ENCODE measurements around the gene CES2. TPM values are rescaled to one million over a fixed set of nuclear protein-coding genes. Genes with fewer than 3 reads are reported as not detected.

Gene CES2
- total RNA-seq, 3 donors from 2014 or later: 22.6 to 25.3 (median 24.3) TPM

DNA sequence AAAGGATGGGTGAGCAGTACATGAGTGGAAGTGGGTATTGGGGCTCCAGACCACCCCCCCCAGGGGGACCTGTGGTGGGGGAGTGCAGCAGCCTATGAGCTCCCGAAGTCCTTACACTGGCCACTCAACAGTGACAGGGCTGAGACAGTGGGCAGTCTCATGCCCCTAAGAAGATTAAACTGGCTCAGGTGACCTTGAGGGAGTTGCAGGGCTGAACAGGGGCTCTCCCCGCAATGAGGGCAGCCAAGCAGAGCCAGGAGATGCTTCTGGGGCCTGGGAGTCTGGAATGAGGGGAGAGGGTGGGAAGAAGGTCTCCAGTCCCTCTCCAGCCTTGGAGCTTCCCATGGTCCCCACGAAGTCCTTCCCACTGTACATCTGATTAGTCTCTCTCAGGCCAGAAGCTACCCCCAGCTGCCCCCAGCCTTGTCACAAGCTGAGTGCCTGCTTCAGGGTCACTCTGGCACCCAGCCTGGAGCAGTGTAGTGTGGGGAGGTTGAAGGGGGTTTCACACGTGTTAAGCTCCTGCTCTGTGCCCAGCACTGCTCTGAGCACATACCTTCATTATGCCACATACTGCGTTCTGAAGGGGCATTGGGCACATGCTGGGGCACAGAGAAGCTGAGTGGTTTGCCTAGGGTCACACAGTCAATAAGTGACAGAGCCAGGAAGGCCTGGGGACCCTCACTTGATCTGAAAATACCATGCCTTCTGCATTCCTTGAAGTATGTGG is 15.6 kb upstream of the CES2 start:
- Mint-ChIP-seq H3K27me3 (ENCODE audit: low read depth) (peaks cover 24% of the 10 kb centered on the region), H3K9me3 (no peaks in the 10 kb centered on the region), H3K36me3 (ENCODE audit: insufficient read depth) (no peaks in the 10 kb centered on the region), H3K4me1 (ENCODE audit: low read depth) (no peaks in the 10 kb centered on the region), H3K4me3 (no peak overlapping the region)
- ATAC-seq (no peak), DNase-seq (no peak)

DNA sequence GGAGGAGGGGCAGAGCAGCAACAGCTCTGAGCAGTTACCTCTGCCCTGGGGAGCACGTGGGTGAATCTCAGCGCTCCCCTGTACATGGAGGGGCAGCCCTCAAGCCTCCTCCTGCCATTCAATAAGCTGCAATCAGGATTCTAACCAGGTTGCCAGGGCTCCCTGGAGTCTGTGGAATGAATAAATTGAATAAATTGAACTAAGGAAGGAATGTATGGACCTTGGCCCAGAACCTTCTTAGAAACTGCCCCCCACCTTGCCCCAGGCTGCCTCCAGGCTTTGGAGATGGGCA is 15.1 kb upstream of the CES2 start:
- ATAC-seq (no peak), DNase-seq (no peak)
- Mint-ChIP-seq H3K36me3 (ENCODE audit: insufficient read depth) (no peaks in the 10 kb centered on the region), H3K4me3 (no peak overlapping the region), H3K9me3 (no peaks in the 10 kb centered on the region), H3K27me3 (ENCODE audit: low read depth) (peaks cover 25% of the 10 kb centered on the region), H3K4me1 (ENCODE audit: low read depth) (no peaks in the 10 kb centered on the region)

- Mint-ChIP-seq H3K36me3 (ENCODE audit: insufficient read depth) (no peaks in the 10 kb centered on the region), H3K27me3 (ENCODE audit: low read depth) (peaks cover 34% of the 10 kb centered on the region), H3K4me3 (no peak overlapping the region), H3K4me1 (ENCODE audit: low read depth) (peaks cover 6% of the 10 kb centered on the region), H3K9me3 (no peaks in the 10 kb centered on the region)
- ATAC-seq (no peak), DNase-seq (no peak)
These were observed 14.2 kb upstream of the CES2 start for GRCh38 chr16:66920924-66921680.

GRCh38 chr16:66921729-66922450 is 13.4 kb upstream of the CES2 start:
- ATAC-seq (no peak), DNase-seq (no peak)
- Mint-ChIP-seq H3K9me3 (no peaks in the 10 kb centered on the region), H3K36me3 (ENCODE audit: insufficient read depth) (no peaks in the 10 kb centered on the region), H3K4me1 (ENCODE audit: low read depth) (peaks cover 6% of the 10 kb centered on the region), H3K27me3 (ENCODE audit: low read depth) (peaks cover 35% of the 10 kb centered on the region), H3K4me3 (no peak overlapping the region)

DNA sequence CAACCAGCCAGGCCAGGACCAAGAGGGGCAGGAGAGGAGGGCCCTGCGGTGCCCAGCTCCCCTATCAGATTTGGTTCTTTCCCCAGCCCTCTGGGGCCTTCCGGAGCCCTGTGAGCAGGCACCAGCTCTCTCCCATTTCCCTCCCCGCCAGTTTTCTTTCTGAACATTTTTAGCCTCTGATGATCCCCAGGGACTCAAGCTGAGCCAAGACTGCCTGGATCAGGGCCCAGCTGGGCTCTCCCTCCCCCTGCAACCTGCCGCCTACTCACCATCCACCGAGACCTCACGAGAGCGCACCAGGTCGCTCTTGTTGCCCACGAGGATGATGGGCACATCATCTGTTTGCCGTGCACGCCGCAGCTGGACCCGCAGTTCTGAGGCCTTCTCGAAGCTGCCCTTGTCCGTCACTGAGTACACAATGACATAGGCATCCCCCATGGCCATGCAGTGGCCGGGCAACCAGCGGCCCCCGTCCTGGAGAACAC is 12.0 kb upstream of the CES2 start:
- Mint-ChIP-seq H3K4me1 (ENCODE audit: low read depth) (peaks cover 6% of the 10 kb centered on the region), H3K27me3 (ENCODE audit: low read depth) (peaks cover 35% of the 10 kb centered on the region), H3K36me3 (ENCODE audit: insufficient read depth) (no peaks in the 10 kb centered on the region), H3K9me3 (no peaks in the 10 kb centered on the region), H3K4me3 (no peak overlapping the region)
- DNase-seq (no peak), ATAC-seq (no peak)

DNA sequence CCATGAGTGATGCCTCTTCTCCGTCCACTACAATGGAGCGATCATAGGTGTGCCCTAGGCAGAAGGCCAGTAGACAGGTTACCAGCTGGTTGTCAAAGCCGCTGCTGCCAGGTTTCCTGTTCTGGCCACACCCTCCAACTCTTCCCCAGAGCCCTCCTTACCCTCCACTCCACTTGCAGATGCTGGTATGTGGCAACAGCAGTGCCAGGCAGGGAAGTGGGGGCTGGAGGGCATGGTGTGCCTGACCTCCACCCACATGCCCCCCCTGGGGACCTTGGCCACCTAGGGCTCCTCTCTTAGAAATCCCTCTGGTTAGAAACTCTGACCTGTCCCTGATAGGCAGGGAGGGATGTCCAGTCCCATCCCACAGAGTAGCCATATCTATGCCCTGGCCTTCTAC is 11.4 kb upstream of the CES2 start:
- no peak for ATAC-seq
- Mint-ChIP-seq H3K9me3 (no peaks in the 10 kb centered on the region), H3K4me3 (no peak overlapping the region), H3K36me3 (ENCODE audit: insufficient read depth) (no peaks in the 10 kb centered on the region), H3K27me3 (ENCODE audit: low read depth) (peaks cover 35% of the 10 kb centered on the region), H3K4me1 (ENCODE audit: low read depth) (peaks cover 6% of the 10 kb centered on the region)
- no peak for DNase-seq

- Mint-ChIP-seq H3K4me1 (ENCODE audit: low read depth) (peaks cover 6% of the 10 kb centered on the region), H3K4me3 (peak overlapping the region; percentile 42), H3K9me3 (no peaks in the 10 kb centered on the region), H3K27me3 (ENCODE audit: low read depth) (peaks cover 35% of the 10 kb centered on the region), H3K36me3 (ENCODE audit: insufficient read depth) (no peaks in the 10 kb centered on the region)
- DNase-seq: peak; percentile 15
- peak; percentile 87 to 89 for ATAC-seq
These were observed 10.6 kb upstream of the CES2 start for GRCh38 chr16:66924527-66925321.

GRCh38 chr16:66925322-66925840 is 9.9 kb upstream of the CES2 start, which contains the start of gene RRAD:
RRAD (minus strand) TSS chr16:66925535; CDS start chr16:66925179, 356 bp downstream.
- peaks cover 35% of the 10 kb centered on the region for H3K27me3 Mint-ChIP-seq (ENCODE audit: low read depth)
- H3K4me3 Mint-ChIP-seq: peak within 1 kb of the TSS; percentile 64
- peaks cover 6% of the 10 kb centered on the region for H3K4me1 Mint-ChIP-seq (ENCODE audit: low read depth)
- ATAC-seq: peak in 1 of 2 donors; percentile 7
- no peaks in the 10 kb centered on the region for H3K36me3 Mint-ChIP-seq (ENCODE audit: insufficient read depth)
- no peaks in the 10 kb centered on the region for H3K9me3 Mint-ChIP-seq
- DNase-seq: peak; percentile 24

- peaks cover 2% of the 10 kb centered on the region for H3K36me3 Mint-ChIP-seq (ENCODE audit: insufficient read depth)
- H3K27me3 Mint-ChIP-seq (ENCODE audit: low read depth): peaks cover 33% of the 10 kb centered on the region
- DNase-seq (no peak), ATAC-seq (no peak)
- no peak overlapping the region for H3K4me3 Mint-ChIP-seq
- H3K9me3 Mint-ChIP-seq: no peaks in the 10 kb centered on the region
- H3K4me1 Mint-ChIP-seq (ENCODE audit: low read depth): peaks cover 6% of the 10 kb centered on the region
These were observed 9.0 kb upstream of the CES2 start for GRCh38 chr16:66926171-66926947.

DNA sequence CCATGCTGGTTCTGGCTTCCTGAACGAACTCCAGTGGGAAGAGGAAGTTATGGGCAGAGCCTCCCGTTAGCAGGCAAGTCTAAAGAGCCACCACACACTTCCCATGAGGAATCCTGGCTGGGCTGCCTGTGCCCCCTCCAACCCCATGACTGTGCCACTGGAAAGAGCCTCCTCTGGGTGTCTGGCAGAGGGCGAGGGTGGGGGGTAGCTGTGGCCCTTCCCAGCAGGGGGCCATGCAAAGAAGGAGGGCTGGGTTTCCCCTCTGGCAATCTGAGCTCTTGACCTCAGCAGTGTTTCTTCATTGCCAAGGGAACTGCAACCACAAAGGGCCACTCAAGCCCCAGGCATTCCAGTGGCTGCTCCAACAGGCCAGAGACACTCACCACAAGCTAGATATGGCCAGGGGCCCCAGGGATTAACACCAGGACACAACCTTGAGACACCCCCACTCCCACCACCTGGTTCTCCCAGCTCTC is 8.3 kb upstream of the CES2 start:
- Mint-ChIP-seq H3K27me3 (ENCODE audit: low read depth) (peaks cover 32% of the 10 kb centered on the region), H3K36me3 (ENCODE audit: insufficient read depth) (peaks cover 8% of the 10 kb centered on the region), H3K4me1 (ENCODE audit: low read depth) (peaks cover 10% of the 10 kb centered on the region), H3K9me3 (no peaks in the 10 kb centered on the region), H3K4me3 (no peak overlapping the region)
- no peak for ATAC-seq
- DNase-seq: no peak

GRCh38 chr16:66927918-66928649 is 7.2 kb upstream of the CES2 start:
- Mint-ChIP-seq H3K4me1 (ENCODE audit: low read depth) (peaks cover 20% of the 10 kb centered on the region), H3K4me3 (no peak overlapping the region), H3K27me3 (ENCODE audit: low read depth) (peaks cover 25% of the 10 kb centered on the region), H3K9me3 (no peaks in the 10 kb centered on the region), H3K36me3 (ENCODE audit: insufficient read depth) (peaks cover 18% of the 10 kb centered on the region)
- no peak for ATAC-seq
- no peak for DNase-seq

DNA sequence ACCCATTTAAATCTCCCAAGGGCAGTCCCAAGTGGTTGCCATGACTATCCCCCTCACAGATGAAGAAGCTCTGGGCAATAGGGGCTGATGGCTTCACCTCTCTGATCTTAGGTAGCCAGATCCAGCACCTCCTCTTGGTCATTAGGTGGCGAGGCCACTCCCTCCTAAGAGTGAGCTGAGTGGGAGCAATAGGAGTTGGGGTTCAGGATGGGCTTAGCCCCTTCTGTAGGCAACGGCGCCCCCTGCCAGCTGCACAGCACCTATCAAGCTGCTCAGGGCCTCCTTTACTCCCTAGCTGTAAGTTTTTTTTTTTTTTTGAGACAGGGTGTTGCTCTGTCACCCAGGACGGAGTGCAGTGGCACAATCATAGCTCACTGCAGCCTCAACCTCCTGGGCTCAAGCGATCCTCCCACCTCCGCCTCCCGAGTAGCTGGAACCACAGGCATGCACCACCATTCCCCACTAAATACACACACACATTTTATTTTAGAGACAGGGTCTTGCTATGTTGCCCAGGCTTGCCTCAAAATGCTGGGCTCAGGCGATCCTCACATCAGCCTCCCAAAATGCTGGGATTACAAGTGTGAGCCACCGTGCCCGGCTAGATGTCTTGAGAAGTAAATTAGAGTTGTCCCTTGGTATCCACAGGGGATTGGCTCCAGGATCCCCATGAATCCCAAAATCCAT is 6.5 kb upstream of the CES2 start:
- Mint-ChIP-seq H3K4me3 (no peak overlapping the region), H3K4me1 (ENCODE audit: low read depth) (peaks cover 27% of the 10 kb centered on the region), H3K36me3 (ENCODE audit: insufficient read depth) (peaks cover 25% of the 10 kb centered on the region), H3K27me3 (ENCODE audit: low read depth) (peaks cover 17% of the 10 kb centered on the region), H3K9me3 (no peaks in the 10 kb centered on the region)
- ATAC-seq (no peak), DNase-seq (no peak)

All from activated T-cell treated with anti-CD3 and anti-CD28 coated beads, Interleukin-2, amount 50 U/mL, for 4 hours (primary cell).